ENCODE measurements around the gene CD109. TPM values are rescaled to one million over a fixed set of nuclear protein-coding genes. Genes with fewer than 3 reads are reported as not detected.

Gene CD109
- total and polyA plus RNA-seq, 10 of the 15 experiments (the other 5 are each of a cell fraction or from before 2014, with no cell fraction given) = 0.27 to 4.4 (median 2.1) TPM

DNA sequence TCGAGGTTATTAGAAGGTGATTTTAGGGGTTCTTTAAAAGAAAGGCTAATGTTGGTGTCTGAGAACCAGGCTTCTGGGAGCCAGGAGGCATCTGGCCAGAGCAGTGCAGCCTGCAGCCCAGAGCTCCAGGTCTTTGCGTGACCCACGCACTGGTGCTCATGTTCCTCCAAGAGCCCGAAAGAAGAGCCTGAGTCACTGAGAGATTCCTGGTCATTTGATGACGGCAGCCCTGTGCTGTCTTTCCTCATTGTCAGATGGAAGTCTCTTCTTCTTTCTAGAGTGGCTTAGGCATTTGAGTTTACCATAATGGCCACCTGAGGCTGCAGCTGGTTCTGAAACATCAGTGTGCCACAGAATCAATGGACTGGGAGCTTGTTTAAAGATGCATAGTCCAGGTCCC is 46.4 kb downstream of the CD109 start:
- RAD21 ChIA-PET (ENCODE audit: unreplicated experiment) = interaction anchor here (0.6 to 1.2 kb wide), 2 partner anchors 34 to 1466 kb away, joined by 3 read pairs; no protein-coding TSS in a partner anchor

More for the DNA sequence above, 46.4 kb downstream of the CD109 start:
- Histone ChIP-seq H4K20me1 (ENCODE audit: control insufficient read depth, insufficient read depth) (no peaks in the 10 kb centered on the region), H3K4me1 (ENCODE audit: control insufficient read depth, insufficient read depth, low read length) (peaks cover under 1% of the 10 kb centered on the region; the same call in 1 of the 2 replicates), H3K27ac (ENCODE audit: control insufficient read depth, insufficient read depth) (no peak overlapping the region), H3K27me3 (replicated peaks in 1 of 2; ENCODE audit: control insufficient read depth in 2 of 2, insufficient read depth in 2 of 2, low read length in 1 of 2) (no peaks in the 10 kb centered on the region), H3K4me3 (no peak overlapping the region), H2AFZ (ENCODE audit: control insufficient read depth, low read depth, low read length) (no peak overlapping the region), H3K4me2 (ENCODE audit: control insufficient read depth, insufficient read depth) (no peak overlapping the region), H3K79me2 (ENCODE audit: control insufficient read depth, insufficient read depth, low read length) (no peaks in the 10 kb centered on the region), H3K9ac (ENCODE audit: control insufficient read depth, insufficient read depth, low read length) (no peak overlapping the region), H3K36me3 (ENCODE audit: control insufficient read depth in 2 of 2, insufficient read depth in 2 of 2, low read length in 1 of 2) (no peaks in the 10 kb centered on the region), H3K9me3 (replicated peaks; ENCODE audit: control insufficient read depth, insufficient read depth, low read length) (no peaks in the 10 kb centered on the region)
- intact Hi-C loops (cut with micrococcal nuclease; ENCODE audit: unreplicated experiment) = loop anchor here (10.0 kb wide), 1 partner anchor 662 kb away; no protein-coding TSS in a partner anchor
- FAIRE-seq (no peak), ATAC-seq (no peak), DNase-seq (ENCODE audit: low read depth, low spot score) (no peak)
- in situ Hi-C loops (cut with MboI) = no loop called here
- ChIA-PET SMC1A (ENCODE audit: uncharacterized antibody, unreplicated experiment) (interaction anchor here (0.8 to 2.2 kb wide), 3 partner anchors 9 to 1468 kb away, joined by 3 to 7 read pairs (median 3); no protein-coding TSS in a partner anchor), CTCF (interaction anchor here (0.6 to 4.3 kb wide), 9 partner anchors 10 to 1468 kb away, joined by 3 to 28 read pairs (median 3); no protein-coding TSS in a partner anchor), POLR2A (no interaction called here)
- 52% methylated on average over 5 of the region's 5 CpGs for WGBS (ENCODE audit: insufficient coverage, insufficient replicate concordance, low lambda C conversion rate, missing lambda C conversion rate)
- BruUV-seq (replicated peaks) = no TSS peak
- TF ChIP-seq CEBPB (IDR thresholded peaks at IDR 0.05; ENCODE audit: borderline replicate concordance in 1 of 2, low read depth in 2 of 2, low read length in 2 of 2) = no peak
- TF ChIP-seq CREM (IDR thresholded peaks at IDR 0.05; ENCODE audit: low read depth) = no peak
- TF ChIP-seq EED (IDR thresholded peaks at IDR 0.05; ENCODE audit: low read depth) = no peak
- no peak for TF ChIP-seq EZH2 (IDR thresholded peaks at IDR 0.05; ENCODE audit: borderline replicate concordance, control insufficient read depth, low read depth, low read length)
- TF ChIP-seq PAX8 (IDR thresholded peaks at IDR 0.05) = no peak
- TF ChIP-seq KAT2A (conservative IDR thresholded peaks at IDR 0.05; ENCODE audit: control insufficient read depth, low read depth, low read length) = no peak
- TF ChIP-seq SRF (IDR thresholded peaks at IDR 0.05; ENCODE audit: low read depth in 2 of 2, low read length in 2 of 2) = no peak
- TF ChIP-seq ZZZ3 (IDR thresholded peaks at IDR 0.05; ENCODE audit: control insufficient read depth, insufficient read length, low read depth) = no peak
- TF ChIP-seq, protein P1, sequence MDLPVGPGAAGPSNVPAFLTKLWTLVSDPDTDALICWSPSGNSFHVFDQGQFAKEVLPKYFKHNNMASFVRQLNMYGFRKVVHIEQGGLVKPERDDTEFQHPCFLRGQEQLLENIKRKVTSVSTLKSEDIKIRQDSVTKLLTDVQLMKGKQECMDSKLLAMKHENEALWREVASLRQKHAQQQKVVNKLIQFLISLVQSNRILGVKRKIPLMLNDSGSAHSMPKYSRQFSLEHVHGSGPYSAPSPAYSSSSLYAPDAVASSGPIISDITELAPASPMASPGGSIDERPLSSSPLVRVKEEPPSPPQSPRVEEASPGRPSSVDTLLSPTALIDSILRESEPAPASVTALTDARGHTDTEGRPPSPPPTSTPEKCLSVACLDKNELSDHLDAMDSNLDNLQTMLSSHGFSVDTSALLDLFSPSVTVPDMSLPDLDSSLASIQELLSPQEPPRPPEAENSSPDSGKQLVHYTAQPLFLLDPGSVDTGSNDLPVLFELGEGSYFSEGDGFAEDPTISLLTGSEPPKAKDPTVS (IDR thresholded peaks at IDR 0.05; ENCODE audit: low read depth, low read length) = no peak
- TF ChIP-seq, protein P2, sequence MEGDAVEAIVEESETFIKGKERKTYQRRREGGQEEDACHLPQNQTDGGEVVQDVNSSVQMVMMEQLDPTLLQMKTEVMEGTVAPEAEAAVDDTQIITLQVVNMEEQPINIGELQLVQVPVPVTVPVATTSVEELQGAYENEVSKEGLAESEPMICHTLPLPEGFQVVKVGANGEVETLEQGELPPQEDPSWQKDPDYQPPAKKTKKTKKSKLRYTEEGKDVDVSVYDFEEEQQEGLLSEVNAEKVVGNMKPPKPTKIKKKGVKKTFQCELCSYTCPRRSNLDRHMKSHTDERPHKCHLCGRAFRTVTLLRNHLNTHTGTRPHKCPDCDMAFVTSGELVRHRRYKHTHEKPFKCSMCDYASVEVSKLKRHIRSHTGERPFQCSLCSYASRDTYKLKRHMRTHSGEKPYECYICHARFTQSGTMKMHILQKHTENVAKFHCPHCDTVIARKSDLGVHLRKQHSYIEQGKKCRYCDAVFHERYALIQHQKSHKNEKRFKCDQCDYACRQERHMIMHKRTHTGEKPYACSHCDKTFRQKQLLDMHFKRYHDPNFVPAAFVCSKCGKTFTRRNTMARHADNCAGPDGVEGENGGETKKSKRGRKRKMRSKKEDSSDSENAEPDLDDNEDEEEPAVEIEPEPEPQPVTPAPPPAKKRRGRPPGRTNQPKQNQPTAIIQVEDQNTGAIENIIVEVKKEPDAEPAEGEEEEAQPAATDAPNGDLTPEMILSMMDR (IDR thresholded peaks at IDR 0.05 in 2 of 3, conservative IDR thresholded peaks at IDR 0.05 in 1 of 3; ENCODE audit: control insufficient read depth in 2 of 3, extremely low read depth in 1 of 3, insufficient read depth in 1 of 3, low read depth in 3 of 3, low read length in 3 of 3) = no peak
